HUDEP-2 (cell line): ENCODE results near the gene PGA5.

Source experiments
- DNase-seq, 76 experiments: peaks; one replicate each; lab custom pipeline; 2025; ENCODE audit not compliant: unreplicated experiment in 76 of 76; lab: John Stamatoyannopoulos, UW

The PGA5 gene

DNA sequence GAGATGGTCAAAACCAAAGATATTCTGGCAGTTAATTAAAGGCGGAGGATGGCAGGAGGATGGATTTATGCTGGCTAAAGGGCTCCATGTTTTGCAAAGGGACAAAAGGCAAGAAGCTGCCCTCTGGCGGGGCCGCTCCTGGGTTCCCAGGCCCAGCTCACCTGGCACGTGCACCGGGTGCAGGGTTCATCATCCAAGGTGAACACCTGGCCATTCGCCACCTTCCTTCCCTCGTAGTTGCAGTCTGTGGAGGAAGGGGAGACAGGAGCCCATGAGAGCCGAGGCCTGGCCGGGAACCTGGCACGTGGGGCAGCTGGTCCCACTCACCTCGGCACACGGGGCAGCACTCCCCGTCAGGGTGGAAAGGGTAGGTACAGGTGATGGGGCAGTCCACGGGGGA, 23.8 kb downstream of the PGA5 start:
- DNase-seq: no peak

DNA sequence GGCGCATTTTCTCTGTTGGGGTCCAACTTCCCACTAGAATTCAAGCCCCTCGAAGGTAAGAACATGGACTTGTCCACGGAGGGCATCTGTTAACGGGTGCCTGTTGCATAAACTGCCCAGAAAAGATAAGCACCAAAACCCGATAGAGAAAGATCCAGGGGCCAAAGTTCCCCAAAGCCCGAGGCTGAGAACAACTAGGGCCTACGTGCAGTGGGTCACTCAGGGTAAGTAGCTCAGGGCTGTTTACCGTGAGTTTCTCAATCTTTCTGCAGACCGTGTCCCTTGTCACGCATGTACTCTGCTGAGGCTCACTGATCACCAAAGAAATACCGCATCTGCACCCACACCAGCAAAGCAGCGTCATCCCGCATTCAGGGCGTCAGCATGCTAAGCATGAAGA, 24.4 kb downstream of the PGA5 start:
- no peak for DNase-seq

DNA sequence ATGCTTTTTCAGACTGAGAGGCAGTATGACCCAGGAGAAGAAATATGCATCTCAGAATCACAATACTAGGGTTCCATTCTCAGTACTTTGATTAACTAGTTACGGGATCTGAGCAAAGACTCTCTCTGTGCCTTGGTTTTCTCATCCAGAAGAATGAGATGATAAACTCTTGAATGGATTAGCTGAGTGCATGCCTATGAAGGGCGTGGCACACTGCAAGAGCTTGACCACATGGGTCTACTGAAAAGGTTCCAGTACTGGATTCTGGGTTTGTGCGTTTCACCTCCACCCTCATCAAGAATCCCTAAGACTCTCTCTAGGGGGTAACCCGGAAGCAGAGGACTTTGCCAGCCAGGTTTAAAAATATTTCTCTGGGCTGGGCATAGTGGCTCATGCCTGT, 25.6 kb downstream of the PGA5 start:
- DNase-seq: peak in 46 of 76 experiments; percentile 2 to 72 (median 28)

DNA sequence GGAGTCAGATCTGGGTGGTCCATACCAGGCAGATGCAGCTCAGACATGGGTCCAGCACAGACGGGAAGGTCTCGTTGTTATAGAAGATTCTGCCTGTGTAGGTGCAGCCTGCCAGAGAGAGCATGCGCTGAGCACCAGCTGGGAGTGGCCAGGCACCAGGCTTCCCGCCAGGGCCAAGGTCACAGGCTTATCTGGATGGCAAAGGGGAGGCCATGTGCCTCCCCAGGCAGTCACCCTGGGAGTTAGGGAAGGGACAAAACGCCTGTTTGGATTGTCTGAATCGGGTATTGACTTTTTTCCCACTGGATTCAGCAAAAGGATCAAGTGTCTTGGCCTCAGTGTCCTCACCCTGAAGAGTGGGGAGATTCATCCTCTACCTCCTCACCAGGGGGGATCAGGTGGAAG, 26.5 kb downstream of the PGA5 start:
- peak in 73 of 76 experiments; percentile 26 to 89 (median 73) for DNase-seq

DNA sequence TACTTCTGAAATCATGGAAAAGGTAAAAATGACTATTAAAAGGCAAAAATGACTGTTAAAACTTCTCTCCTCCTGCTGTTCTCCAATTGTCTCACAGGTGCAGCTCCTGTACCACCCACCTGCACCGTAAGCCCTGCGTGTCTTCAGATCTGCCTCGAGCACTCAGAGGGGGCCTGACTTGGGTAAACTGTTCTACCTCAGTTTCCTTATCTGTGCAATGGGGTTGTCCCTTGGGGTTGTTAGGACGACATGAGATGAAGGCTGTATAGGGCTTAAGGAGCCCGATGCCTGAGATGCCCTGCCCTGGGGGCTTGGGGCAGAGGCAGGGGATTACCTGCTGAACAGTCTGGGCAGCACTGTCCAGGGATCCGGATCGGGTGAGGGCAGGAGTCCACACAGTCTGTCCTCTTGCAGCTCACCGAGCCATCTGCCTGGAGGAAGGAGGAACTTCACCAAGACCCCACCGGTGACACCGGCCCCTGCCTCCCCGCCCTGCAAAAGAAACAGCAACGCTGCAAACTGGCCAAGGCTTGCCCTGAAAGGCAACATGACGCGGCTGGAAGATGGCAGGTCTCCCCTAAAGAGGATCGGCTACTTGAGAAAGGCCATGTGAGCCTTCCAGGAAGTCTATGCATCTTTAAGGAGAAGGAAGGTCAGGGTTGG, 27.7 kb downstream of the PGA5 start:
- DNase-seq: no peak

DNA sequence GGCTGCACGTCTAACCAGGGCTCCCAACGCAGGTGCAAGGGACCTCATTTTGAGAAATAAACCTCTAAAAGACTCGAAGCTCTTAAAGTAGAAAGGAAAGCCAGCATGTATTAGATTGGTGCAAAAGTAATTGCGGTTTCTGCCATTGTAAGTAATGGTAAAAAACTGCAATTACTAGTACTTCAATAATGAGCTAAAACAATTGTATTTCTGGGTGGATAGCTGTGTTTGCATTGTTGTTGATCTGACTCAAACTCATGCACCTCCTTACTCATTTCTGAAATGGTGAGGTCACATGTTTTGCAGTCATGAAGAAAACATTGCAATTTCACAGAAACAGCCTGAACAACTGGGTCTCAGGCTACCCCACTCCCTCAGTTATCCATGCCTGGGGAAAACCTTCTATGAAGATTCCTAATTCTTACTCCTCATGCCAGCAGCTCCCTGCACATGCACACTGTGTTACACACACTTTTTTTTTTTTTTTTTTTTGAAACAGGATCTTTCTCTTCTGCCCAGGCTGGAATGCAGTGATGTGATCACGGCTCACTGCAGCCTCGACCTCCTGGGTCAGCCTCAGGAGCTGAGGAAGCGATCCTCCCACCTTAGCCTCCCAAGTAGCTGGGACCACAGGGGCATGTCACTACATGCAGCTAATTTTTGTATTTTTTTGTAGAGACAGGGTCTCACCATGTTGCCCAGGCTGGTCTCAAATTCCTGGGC, 29.5 kb downstream of the PGA5 start:
- no peak for DNase-seq

DNA sequence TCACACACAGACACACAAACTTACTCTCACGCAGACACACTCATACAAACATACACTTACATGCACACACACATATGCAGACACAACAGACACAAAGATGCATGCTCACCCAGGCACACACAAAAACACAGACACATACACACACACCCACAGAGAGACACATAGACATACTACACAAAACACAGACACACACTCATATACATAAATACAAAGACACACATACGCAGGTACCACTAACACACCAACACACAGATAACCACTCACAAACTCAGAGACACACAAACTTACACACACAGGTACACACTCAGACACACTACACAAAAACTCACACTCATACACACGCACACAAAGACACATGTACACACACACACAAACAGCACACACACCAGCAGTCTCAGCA, 31.8 kb downstream of the PGA5 start:
- no peak for DNase-seq

DNA sequence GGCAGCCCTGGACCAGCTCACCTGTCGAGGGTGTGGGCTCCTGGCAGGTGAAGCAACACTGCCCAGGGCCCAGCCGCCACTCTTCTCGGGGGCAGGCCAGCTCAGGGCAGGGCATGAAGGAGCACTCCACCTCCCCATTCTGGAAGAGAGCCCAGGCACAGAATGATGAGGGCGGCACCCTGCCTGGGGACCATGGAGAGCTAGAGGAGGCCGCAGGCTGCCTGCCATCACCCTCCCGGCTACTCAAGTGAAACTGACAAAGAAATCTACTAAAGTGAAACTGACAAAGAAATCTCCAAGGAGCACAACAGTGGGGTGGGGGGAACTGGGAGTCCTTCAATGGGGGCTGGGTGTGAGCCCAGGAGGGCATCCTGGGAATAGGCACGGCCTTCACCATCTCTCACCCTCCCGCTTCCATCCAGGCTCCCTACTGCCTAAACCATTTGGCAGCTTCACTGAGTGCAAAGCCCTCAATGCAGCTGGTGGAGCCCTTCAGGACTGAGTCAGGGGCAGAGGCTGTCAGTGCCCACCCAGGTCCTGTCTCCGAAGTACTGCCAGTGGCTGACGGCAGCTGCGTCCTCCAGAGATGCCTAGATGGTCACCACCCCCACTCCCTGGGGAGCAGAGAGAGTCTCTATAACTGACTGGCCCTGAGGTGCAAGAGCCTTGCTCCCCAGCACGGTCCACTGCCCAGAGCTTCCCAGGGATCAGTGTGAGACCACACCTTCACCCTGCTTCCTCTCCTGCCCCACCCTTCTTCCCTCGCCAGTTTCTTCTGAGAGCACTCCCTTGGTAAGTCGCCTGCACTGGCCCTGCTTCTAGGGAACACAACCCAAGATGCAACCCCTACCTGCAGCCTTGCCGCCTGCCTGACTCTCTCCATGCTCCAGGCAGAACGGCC, 32.5 kb downstream of the PGA5 start:
- peak in 65 of 76 experiments; percentile 2 to 83 (median 57) for DNase-seq

DNA sequence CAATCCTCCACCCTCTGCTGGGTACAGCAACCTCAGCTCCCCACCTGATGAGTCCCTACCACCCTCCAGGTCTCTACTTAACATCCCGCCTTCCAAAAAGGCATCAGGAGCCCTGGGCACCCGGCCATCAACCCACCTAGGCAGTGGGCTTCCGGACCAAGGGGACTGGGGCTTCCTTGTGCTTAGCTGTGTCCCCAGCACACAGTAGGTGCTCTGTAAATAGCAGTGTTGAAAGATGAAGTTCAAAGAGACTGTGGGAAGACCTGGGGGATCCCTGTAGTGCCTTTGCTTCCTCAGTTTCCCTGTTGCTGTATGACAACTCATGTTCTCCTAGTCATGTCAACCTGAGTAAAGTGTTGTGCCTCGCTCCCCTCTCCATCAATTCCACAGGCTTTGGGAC, 33.1 kb downstream of the PGA5 start:
- no peak for DNase-seq

DNA sequence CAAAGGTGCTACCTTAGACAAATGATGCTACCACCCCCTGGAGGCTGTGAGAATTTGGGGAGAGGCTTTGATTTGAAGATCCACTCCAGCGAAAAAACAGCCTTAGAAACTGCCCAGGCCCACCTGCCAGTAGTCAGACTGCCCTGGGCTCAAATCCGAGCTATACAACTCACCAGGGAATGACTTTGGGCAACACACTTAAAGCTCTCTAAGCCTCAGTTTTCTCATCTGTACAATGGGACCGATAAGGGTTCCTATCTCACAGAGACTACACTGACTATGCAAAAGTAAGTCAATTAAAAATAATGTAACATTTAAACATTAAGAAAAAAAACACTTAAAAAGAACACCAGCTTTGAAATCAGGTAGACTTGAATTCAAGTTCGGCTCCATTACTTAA, 34.2 kb downstream of the PGA5 start:
- no peak for DNase-seq

DNA sequence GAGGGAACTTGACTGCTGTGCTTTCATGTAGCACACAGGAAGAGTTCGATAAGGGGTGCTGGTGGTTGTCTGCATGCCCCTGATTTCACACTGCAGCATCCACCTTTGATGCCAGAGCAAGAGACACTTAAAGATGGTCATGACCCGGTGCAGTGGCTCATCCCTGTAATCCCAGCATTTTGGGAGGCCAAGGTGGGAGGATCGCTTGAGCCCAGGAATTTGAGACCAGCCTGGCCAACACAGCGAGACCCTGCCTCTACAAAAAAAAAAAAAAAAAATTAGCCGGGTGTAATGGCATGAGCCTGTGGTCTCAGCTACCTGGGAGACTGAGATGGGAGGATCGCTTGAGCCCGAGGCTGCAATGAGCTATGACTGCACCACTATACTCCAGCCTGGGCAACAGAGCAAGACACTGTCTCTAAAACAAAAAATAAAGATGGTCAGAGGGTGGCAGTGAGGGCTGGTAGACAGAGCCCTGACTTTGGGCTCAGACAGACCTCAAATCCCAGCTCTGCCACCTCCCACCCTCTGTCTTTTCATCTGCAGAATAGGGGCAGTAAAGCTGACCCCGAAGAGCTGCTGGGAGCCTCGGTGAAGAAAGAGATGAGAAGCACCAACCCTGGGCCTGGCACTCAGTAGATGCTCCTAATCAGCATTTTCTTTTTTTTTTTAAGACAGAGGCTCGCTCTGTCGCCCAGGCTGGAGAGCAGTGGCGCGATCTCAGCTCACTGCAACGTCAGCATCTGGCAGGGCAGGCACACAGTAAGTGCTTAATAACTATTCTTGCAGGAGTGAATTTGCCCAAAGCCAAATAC, 36.4 kb downstream of the PGA5 start:
- DNase-seq: no peak

DNA sequence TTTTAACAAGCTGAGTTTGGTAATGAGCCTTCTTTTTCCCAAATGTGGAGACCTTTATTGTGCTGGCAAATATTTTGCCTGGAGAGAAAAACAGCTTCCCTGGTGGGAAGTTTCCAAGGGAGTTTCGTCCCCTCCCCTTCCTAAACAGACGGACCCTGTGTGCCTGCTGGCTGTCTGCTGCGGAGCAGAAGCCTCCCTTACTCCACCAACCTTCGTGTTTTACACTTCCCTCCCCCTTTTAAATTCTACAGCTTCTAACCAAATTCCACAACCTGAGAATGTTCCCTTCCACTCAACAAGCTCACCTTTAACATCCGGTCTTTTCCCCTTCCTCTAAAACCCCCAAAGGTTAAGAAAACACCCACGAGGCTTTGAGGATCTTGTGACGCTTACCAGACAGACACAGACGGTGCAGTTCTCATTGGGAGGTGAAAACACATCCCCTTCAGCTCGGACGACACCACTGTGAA, 37.1 kb downstream of the PGA5 start:
- DNase-seq: no peak

DNA sequence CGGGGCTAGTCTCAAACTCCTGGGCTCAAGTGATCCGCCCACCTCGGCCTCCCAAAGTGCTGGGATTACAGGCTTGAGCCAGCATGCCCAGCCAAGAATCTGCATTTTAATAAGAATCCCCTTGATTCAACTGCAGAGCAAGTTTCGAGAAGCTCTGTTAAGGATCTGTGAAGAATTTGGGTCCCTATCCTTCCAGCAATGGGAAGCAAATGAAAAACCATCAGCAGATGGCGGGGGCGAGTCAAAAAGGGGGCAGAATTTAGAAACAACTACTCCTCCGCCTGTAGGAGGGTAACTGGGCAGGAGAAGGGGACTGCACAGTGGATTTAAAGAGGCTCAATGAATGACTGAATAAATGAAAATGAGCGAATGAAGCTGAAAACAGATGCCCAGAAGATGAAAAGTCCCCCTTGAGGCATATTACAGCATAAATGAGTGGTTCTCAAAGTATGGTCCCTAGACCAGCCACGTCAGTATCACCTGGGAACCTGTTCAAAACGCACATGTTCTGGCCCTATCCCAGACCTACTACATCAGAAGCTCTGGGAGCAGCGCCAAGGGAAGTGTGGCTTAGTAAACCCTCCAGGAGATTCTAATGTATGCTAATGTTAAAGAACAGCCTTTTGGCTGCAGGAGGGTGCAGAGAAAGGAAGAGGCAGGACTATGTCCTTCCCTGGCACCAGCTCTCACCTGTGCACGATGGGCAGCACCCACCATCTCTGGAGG, 39.1 kb downstream of the PGA5 start:
- peak in 3 of 76 experiments; percentile 14 to 20 (median 19) for DNase-seq

DNA sequence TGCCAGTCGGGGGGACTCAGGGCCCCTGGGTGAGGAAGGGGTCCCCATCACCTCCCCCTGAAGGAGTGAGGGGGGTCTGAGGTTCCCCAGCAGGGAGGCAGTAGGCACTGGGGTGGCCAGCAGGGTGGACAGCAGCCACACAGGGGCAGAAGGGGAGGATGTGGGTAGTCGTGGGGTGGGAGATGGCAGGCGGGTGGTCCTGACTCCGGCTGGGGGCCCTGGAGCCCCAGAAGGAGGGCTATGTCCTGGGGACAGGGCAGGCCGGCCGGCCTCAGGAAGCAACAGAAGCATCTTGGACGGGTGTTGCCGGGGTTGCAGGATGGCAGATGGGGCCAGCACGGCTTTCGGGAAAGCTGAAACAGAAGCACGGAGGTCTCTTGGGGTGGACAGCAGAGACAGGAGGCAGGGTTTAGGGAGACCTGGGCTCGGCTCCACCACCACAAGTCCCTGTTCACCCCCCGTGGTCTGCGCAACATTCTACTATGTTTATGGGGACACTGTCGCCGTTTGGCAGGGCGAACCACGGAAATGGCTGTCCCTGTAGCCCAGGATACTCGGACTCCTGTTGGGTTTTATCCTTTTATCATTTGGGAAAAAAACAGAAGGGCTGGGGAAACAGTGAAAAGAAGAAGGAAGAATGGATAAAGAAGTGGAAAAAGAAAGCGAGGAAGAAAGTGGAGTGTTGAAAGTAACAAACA, 40.1 kb downstream of the PGA5 start:
- DNase-seq: no peak

DNA sequence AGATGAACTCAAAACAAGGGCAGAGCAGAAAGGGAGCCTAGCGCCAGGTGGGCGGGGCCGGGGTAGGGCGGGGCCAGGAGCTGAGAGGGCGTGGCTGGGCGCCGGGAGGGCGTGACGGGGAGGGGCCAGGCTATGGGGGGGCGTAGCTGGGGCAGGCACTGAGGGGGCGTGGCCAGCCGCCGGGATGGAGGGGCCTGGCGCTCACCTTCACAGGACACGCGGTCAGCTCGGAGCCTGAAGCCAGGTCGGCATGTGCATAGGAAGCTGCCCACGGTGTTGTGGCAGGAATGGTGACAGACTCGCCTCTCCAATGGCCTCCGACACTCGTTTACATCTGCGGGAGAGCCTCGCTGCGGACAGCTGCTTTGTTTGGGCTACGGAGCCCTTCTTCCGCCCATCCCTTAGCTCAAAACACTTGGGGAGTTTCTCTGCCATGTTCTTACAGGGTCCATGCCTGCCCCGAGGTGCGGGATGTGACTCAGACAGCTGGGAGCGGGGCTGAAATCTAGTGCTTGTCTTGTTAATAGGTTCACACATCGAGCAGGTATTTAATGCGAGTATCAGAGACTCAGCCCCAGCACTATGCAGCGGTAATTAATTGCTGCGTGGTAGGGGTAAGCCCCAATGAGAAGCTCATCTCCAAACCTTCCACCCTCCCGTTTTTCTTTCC, 40.7 kb downstream of the PGA5 start:
- peak in 56 of 76 experiments; percentile 4 to 80 (median 60) for DNase-seq

DNA sequence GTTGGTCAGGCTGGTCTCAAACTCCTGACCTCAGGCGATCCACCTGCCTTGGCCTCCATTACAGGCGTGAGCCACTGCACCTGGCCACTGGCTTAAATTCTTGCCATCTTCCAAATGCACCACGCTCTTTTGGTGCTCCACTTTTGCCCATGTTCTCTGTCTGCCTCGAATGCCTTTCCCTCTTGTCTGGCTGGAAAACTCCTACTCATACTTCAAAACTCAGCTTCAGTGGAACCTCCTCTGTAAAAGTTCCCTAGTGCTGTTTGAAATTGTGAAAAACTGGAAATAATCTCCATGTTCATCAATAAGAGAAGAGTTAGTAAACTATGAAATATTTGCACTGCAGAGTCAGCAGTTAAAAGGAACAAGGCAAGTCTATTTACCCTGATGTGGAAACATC, 42.6 kb downstream of the PGA5 start:
- no peak for DNase-seq

DNA sequence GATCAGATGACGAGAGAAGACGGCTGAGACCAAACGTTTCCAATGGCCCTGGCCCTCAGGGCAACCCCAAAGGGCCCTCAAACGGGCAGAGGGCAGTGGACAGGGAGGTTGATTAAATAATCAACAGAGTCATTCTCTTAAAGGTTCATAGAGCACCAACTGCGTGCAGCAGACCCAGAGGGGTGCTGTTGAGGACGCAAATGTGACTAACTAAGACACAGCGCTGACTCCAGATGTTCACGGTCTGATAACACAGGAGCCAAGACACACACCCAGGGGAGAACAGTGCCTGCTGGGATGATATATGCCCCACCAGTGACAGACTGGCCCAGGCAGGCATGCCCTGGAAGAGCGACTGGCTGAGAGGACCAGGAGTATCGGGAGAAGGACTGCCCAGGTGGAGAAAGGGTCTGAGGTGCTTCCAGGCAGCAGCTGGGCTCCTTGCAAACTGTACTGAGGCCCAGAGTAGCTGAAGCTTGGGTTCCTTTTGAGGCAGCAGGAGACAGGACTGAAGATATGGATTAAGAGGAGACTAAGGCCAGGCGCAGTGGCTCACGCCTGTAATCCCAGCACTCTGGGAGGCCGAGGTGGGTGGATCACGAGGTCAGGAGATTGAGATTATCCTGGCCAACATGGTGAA, 46.5 kb downstream of the PGA5 start:
- peak in 75 of 76 experiments; percentile 72 to 97 (median 89) for DNase-seq
